Loucy (cell line): ENCODE results near the gene FBXO4.

ENCODE experiments used
- H2AFZ ChIP-seq: fragments of 200-600 bp; sonication (generic); 2 replicates; pipeline ENCODE4 v1.6.0; 2016; ENCODE audit warnings: antibody characterized with exemption, mild to moderate bottlenecking, low read length, moderate library complexity
- H3F3A ChIP-seq: fragments of 200-600 bp; 2 replicates; pipeline ENCODE4 v1.6.0; 2016; ENCODE audit warnings: antibody characterized with exemption, low read depth, mild to moderate bottlenecking
- H3K27me3 ChIP-seq: fragments of 200-600 bp; sonication (generic); 2 replicates; pipeline ENCODE4 v1.6.1; 2014; ENCODE audit warnings: low read length, mild to moderate bottlenecking; ENCODE audit not compliant: insufficient read depth, poor library complexity, severe bottlenecking
- H3K36me3 ChIP-seq: fragments of 200-600 bp; sonication (generic); 2 replicates; pipeline ENCODE4 v1.6.1; 2016; ENCODE audit warnings: low read length; ENCODE audit not compliant: insufficient read depth
- H3K4me1 ChIP-seq: fragments of 200-600 bp; sonication (generic); 2 replicates; pipeline ENCODE4 v1.5.1; 2014; ENCODE audit warnings: low read length, mild to moderate bottlenecking; ENCODE audit not compliant: insufficient read depth, poor library complexity, severe bottlenecking
- H3K4me2 ChIP-seq: fragments of 200-600 bp; sonication (generic); 2 replicates; pipeline ENCODE4 v1.6.0; 2014; ENCODE audit warnings: antibody characterized with exemption, low read length, low read depth, mild to moderate bottlenecking; ENCODE audit not compliant: poor library complexity, severe bottlenecking
- H3K4me3 ChIP-seq: fragments of 200-600 bp; sonication (generic); 2 replicates; pipeline ENCODE4 v1.5.1; 2014; ENCODE audit warnings: low read length, mild to moderate bottlenecking, mixed read lengths; ENCODE audit not compliant: poor library complexity, severe bottlenecking
- H3K79me2 ChIP-seq: fragments of 200-600 bp; sonication (generic); 2 replicates; pipeline ENCODE4 v1.6.1; 2014; ENCODE audit warnings: low read length; ENCODE audit not compliant: insufficient read depth
- H3K9ac ChIP-seq: fragments of 200-600 bp; sonication (generic); 2 replicates; pipeline ENCODE4 v1.6.0; 2014; ENCODE audit warnings: mild to moderate bottlenecking, low read depth, low read length, moderate library complexity; ENCODE audit not compliant: poor library complexity, severe bottlenecking
- H3K9me2 ChIP-seq: fragments of 200-600 bp; sonication (generic); replicated peaks from 2 replicates; pipeline ENCODE4 v1.6.1; 2016; ENCODE audit warnings: low read depth, low read length, mixed read lengths
- H3K9me3 ChIP-seq: fragments of 200-600 bp; sonication (generic); 2 replicates; pipeline ENCODE4 v1.6.1; 2014; ENCODE audit warnings: mild to moderate bottlenecking, antibody characterized with exemption, low read length, low read depth; ENCODE audit not compliant: insufficient read depth
- H4K20me1 ChIP-seq: fragments of 200-600 bp; sonication (generic); 2 replicates; pipeline ENCODE4 v1.6.0; 2014; ENCODE audit warnings: antibody characterized with exemption, low read length, mild to moderate bottlenecking; ENCODE audit not compliant: insufficient read depth, poor library complexity, severe bottlenecking
- CTCF ChIP-seq: fragments of 200-600 bp; sonication (generic); conservative IDR thresholded peaks from 2 replicates; pipeline ENCODE4 v1.5.1; 2014; ENCODE audit warnings: mild to moderate bottlenecking, antibody characterized with exemption, low read length
- EZH2phosphoT487 ChIP-seq: fragments of 200-600 bp; IDR thresholded peaks from 2 replicates; pipeline ENCODE4 v1.6.1; 2018; ENCODE audit warnings: antibody characterized with exemption, mild to moderate bottlenecking, moderate library complexity, borderline replicate concordance

The FBXO4 gene

GRCh38 chr5:41891066-41891707, 33.9 kb upstream of the FBXO4 start:
- TF ChIP-seq EZH2phosphoT487 (no peak), CTCF (no peak)
- Histone ChIP-seq H3K27me3 (peaks cover 19% of the 10 kb centered on the region), H3K9me2 (no peaks in the 10 kb centered on the region), H3K9me3 (no peaks in the 10 kb centered on the region), H3K4me2 (no peak overlapping the region), H3K4me3 (no peak overlapping the region), H2AFZ (no peak overlapping the region), H3K79me2 (no peaks in the 10 kb centered on the region), H3K36me3 (no peaks in the 10 kb centered on the region), H3F3A (no peaks in the 10 kb centered on the region), H4K20me1 (no peaks in the 10 kb centered on the region), H3K9ac (no peak overlapping the region), H3K4me1 (no peaks in the 10 kb centered on the region)

- Histone ChIP-seq H3K9me2 (no peaks in the 10 kb centered on the region), H3F3A (no peaks in the 10 kb centered on the region), H2AFZ (no peak overlapping the region), H3K4me2 (no peak overlapping the region), H4K20me1 (no peaks in the 10 kb centered on the region), H3K4me3 (no peak overlapping the region), H3K79me2 (no peaks in the 10 kb centered on the region), H3K27me3 (peaks cover 28% of the 10 kb centered on the region), H3K9me3 (no peaks in the 10 kb centered on the region), H3K4me1 (no peaks in the 10 kb centered on the region), H3K36me3 (no peaks in the 10 kb centered on the region), H3K9ac (no peak overlapping the region)
- no peak for TF ChIP-seq EZH2phosphoT487
- no peak for TF ChIP-seq CTCF
These were observed 33.0 kb upstream of the FBXO4 start for GRCh38 chr5:41892031-41892430.

- Histone ChIP-seq H3K9me2 (no peaks in the 10 kb centered on the region), H3K36me3 (no peaks in the 10 kb centered on the region), H3K4me3 (no peak overlapping the region), H3K9ac (no peak overlapping the region), H2AFZ (no peak overlapping the region; the same call in 1 of the 2 replicates), H3K4me2 (peak overlapping the region; percentile 19), H4K20me1 (no peaks in the 10 kb centered on the region), H3K79me2 (no peaks in the 10 kb centered on the region), H3K4me1 (no peaks in the 10 kb centered on the region), H3F3A (no peaks in the 10 kb centered on the region), H3K9me3 (no peaks in the 10 kb centered on the region), H3K27me3 (peaks cover 40% of the 10 kb centered on the region)
- TF ChIP-seq CTCF (no peak), EZH2phosphoT487 (no peak)
These were observed 31.8 kb upstream of the FBXO4 start for GRCh38 chr5:41893074-41893851.
